B cell (primary cell): ENCODE measurements around the gene FURIN. TPM values are rescaled to one million over a fixed set of nuclear protein-coding genes. Genes with fewer than 3 reads are reported as not detected.

ENCODE experiments used
- ATAC-seq: fragments of 200-7000 bp; cut with Tn5 transposase; one replicate; pipeline ENCODE4 v1.10.0; 2021; ENCODE audit warnings: low read depth, mild to moderate bottlenecking, moderate number of reproducible peaks, moderate library complexity
- CTCF ChIA-PET: fragments of 350-600 bp; sonication (Branson Sonifier 250); formaldehyde crosslinking; loops from one replicate; lab custom pipeline; 2021; ENCODE audit warnings: antibody characterized with exemption, inconsistent platforms; lab: Charles Lee
- POLR2A ChIA-PET: fragments of 350-600 bp; sonication (Branson Sonifier 250); formaldehyde crosslinking; loops from one replicate; lab custom pipeline; 2021; ENCODE audit warnings: antibody characterized with exemption; lab: Charles Lee
- DNase-seq: peaks from one replicate; pipeline ENCODE4 v3.0.0; 2013
- H2AFZ ChIP-seq: 2 replicates; pipeline ENCODE4 v1.6.1; 2012; ENCODE audit warnings: mild to moderate bottlenecking, low read depth, low read length; ENCODE audit not compliant: insufficient read depth, poor library complexity, severe bottlenecking
- H3K27ac ChIP-seq, 2 donors: 1 replicate in 1 of 2; 2 replicates in 1 of 2; pipeline ENCODE4 v1.5.1; 2012 to 2013; ENCODE audit warnings: low read length in 2 of 2, mild to moderate bottlenecking in 2 of 2, moderate library complexity in 1 of 2
- H3K27me3 ChIP-seq, 4 experiments: fragments of 200-600 bp in 1 of 4; sonication (generic) in 1 of 4; replicated peaks in 1 of 4; 1 replicate in 2 of 4; 2 replicates in 2 of 4; pipeline versions ENCODE4 v1.6.1 to v1.7.0; 2013 to 2016; ENCODE audit warnings: low read length in 3 of 4, mild to moderate bottlenecking in 2 of 4, mixed read lengths in 1 of 4, moderate library complexity in 1 of 4; ENCODE audit not compliant: insufficient read depth in 4 of 4, control insufficient read depth in 3 of 4; ENCODE audit errors: control extremely low read depth in 1 of 4
- H3K36me3 ChIP-seq, 2 experiments: replicated peaks in 1 of 2; 1 replicate in 1 of 2; 2 replicates in 1 of 2; pipeline versions ENCODE4 v1.6.1 to v1.7.1; 2013; ENCODE audit warnings: low read length in 1 of 2; ENCODE audit not compliant: insufficient read depth in 2 of 2, control insufficient read depth in 1 of 2; ENCODE audit errors: control extremely low read depth in 1 of 2, extremely low read depth in 1 of 2
- H3K4me1 ChIP-seq, 2 donors: fragments of 200-600 bp in 1 of 2; sonication (generic) in 1 of 2; 1 replicate in 1 of 2; 2 replicates in 1 of 2; pipeline versions ENCODE4 v1.5.1 to v1.6.1; 2013 to 2017; ENCODE audit warnings: low read length in 2 of 2; ENCODE audit not compliant: control insufficient read depth in 2 of 2, insufficient read depth in 2 of 2
- H3K4me2 ChIP-seq: replicated peaks from 2 replicates; pipeline ENCODE3; 2012; ENCODE audit warnings: mild to moderate bottlenecking, low read depth, low read length; ENCODE audit not compliant: poor library complexity, severe bottlenecking
- H3K4me3 ChIP-seq, 5 experiments: fragments of 200-600 bp in 1 of 5; sonication (generic) in 1 of 5; 1 replicate in 3 of 5; 2 replicates in 2 of 5; pipeline versions ENCODE4 v1.5.1 to v1.7.0; 2011 to 2016; ENCODE audit warnings: low read length in 4 of 5, mild to moderate bottlenecking in 4 of 5, low read depth in 2 of 5, control low read depth in 1 of 5, moderate library complexity in 1 of 5; ENCODE audit not compliant: insufficient read depth in 1 of 5; ENCODE audit errors: control extremely low read depth in 1 of 5, extremely low read depth in 1 of 5
- H3K79me2 ChIP-seq: fragments of 200-600 bp; sonication (generic); one replicate; pipeline ENCODE4 v1.6.0; 2016; ENCODE audit warnings: low read length; ENCODE audit not compliant: control insufficient read depth, insufficient read depth
- H3K9ac ChIP-seq: fragments of 200-600 bp; sonication (generic); 2 replicates; pipeline ENCODE4 v1.6.1; 2017; ENCODE audit warnings: mild to moderate bottlenecking, low read length, moderate library complexity
- H3K9me3 ChIP-seq, 3 donors: one replicate each; pipeline versions ENCODE4 v1.6.1 to v1.7.1; 2013; ENCODE audit warnings: low read length in 2 of 3; ENCODE audit not compliant: control insufficient read depth in 2 of 3, insufficient read depth in 1 of 3; ENCODE audit errors: control extremely low read depth in 1 of 3
- H4K20me1 ChIP-seq: 2 replicates; pipeline ENCODE4 v1.6.0; 2012; ENCODE audit warnings: mild to moderate bottlenecking, low read length; ENCODE audit not compliant: insufficient read depth, control insufficient read depth, poor library complexity, severe bottlenecking
- H3K27ac Mint-ChIP-seq: one replicate; pipeline ENCODE4 v1.8.0; 2021; ENCODE audit warnings: mixed read lengths
- H3K27me3 Mint-ChIP-seq: one replicate; pipeline ENCODE4 v1.8.0; 2021; ENCODE audit warnings: mixed read lengths
- H3K4me1 Mint-ChIP-seq: one replicate; pipeline ENCODE4 v1.8.0; 2021; ENCODE audit warnings: mixed read lengths
- H3K4me3 Mint-ChIP-seq: one replicate; pipeline ENCODE4 v1.8.0; 2021; ENCODE audit warnings: mixed read lengths
- H3K9me3 Mint-ChIP-seq: one replicate; pipeline ENCODE4 v1.8.0; 2022; ENCODE audit warnings: mixed read lengths; ENCODE audit not compliant: insufficient read depth
- EZH2 ChIP-seq: IDR thresholded peaks from 2 replicates; pipeline ENCODE4 v1.6.1; 2012; ENCODE audit warnings: borderline replicate concordance, low read depth, mild to moderate bottlenecking, moderate library complexity, low read length; ENCODE audit not compliant: insufficient read depth, poor library complexity, severe bottlenecking
- WGBS: methylation state at CpG from one replicate; pipeline ENCODE4 v1.1.5; 2013; ENCODE audit warnings: missing lambda C conversion rate; ENCODE audit not compliant: insufficient coverage; 5-methylcytosine and 5-hydroxymethylcytosine counted together
- intact Hi-C: fragments of 100-400 bp; cut with micrococcal nuclease; formaldehyde crosslinking; loops from one replicate; pipeline ENCODE4 v1.10.0; 2022
- polyA plus RNA-seq: library from polyadenylated mRNA; depleted of rRNA; stranded (reverse); fragments of >200 nt; gene quantifications from 2 replicates; pipeline ENCODE4 v1.2.3, GENCODE V29; 2012
- total RNA-seq, 2 donors: library from RNA; stranded (reverse); fragments of 120-200 nt in 1 of 2; gene quantifications; 1 replicate in 1 of 2; 2 replicates in 1 of 2; pipeline versions ENCODE4 v1.2.3 to v1.2.4, GENCODE V29; 2013 to 2022
- TF ChIP-seq, protein P1 (sequence below): fragments of 200-600 bp; IDR thresholded peaks from one replicate; pipeline ENCODE4 v1.8.0; 2022; ENCODE audit warnings: antibody characterized with exemption, mild to moderate bottlenecking

Gene FURIN
- total and polyA plus RNA-seq, 2 donors (not counting 1 experiment from before 2014, with no cell fraction given) = 31.6 to 66.7 TPM

DNA sequence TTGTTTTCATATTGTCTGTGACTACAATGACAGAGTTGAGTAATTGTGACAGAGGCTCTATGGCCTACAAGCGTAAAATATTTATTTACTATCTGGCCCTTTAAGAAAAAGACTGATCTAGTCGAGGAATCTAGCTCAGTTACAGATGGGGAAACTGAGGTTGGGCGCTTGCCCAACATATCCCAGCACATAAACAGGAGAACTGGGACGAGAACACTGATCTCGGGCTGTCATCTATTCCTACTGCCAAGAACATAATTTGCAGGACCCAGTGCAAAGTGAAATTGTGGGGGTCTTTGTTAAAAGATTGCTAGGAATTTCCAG is 17.9 kb downstream of the FURIN start:
- H3K4me1 Mint-ChIP-seq = peaks cover 22% of the 10 kb centered on the region
- no peaks in the 10 kb centered on the region for H3K9me3 Mint-ChIP-seq
- H3K9me3 ChIP-seq = no peaks in the 10 kb centered on the region
- H3K27me3 ChIP-seq = no peaks in the 10 kb centered on the region
- TF ChIP-seq EZH2 = no peak
- TF ChIP-seq, protein P1, sequence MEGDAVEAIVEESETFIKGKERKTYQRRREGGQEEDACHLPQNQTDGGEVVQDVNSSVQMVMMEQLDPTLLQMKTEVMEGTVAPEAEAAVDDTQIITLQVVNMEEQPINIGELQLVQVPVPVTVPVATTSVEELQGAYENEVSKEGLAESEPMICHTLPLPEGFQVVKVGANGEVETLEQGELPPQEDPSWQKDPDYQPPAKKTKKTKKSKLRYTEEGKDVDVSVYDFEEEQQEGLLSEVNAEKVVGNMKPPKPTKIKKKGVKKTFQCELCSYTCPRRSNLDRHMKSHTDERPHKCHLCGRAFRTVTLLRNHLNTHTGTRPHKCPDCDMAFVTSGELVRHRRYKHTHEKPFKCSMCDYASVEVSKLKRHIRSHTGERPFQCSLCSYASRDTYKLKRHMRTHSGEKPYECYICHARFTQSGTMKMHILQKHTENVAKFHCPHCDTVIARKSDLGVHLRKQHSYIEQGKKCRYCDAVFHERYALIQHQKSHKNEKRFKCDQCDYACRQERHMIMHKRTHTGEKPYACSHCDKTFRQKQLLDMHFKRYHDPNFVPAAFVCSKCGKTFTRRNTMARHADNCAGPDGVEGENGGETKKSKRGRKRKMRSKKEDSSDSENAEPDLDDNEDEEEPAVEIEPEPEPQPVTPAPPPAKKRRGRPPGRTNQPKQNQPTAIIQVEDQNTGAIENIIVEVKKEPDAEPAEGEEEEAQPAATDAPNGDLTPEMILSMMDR = peak; percentile 54
- WGBS = 83% methylated on average over 2 of the region's 5 CpGs
- H3K27ac ChIP-seq = no peak overlapping the region
- peaks cover 25 to 32% of the 10 kb centered on the region in 2 donors for H3K4me1 ChIP-seq
- H3K27ac Mint-ChIP-seq = no peak overlapping the region
- H3K27me3 Mint-ChIP-seq = no peaks in the 10 kb centered on the region
- ATAC-seq (no peak), DNase-seq (no peak)
- no peak overlapping the region for H3K4me3 ChIP-seq
- H3K4me2 ChIP-seq = no peak overlapping the region
- peaks cover 0 to 29% of the 10 kb centered on the region in 2 experiments for H3K36me3 ChIP-seq
- intact Hi-C loops = loop anchor here (1.0 to 5.0 kb wide), 7 partner anchors 34 to 524 kb away; partner anchors contain the start of gene BLM
- H3K9ac ChIP-seq = no peak overlapping the region
- POLR2A ChIA-PET = interaction anchor here (1.3 to 1.4 kb wide), 2 partner anchors 15 to 18 kb away, joined by 5 to 7 read pairs; no protein-coding TSS in a partner anchor
- peaks cover 12% of the 10 kb centered on the region for H4K20me1 ChIP-seq
- H3K4me3 Mint-ChIP-seq = peak overlapping the region; percentile 80
- H3K79me2 ChIP-seq = peaks cover 27% of the 10 kb centered on the region
- CTCF ChIA-PET = interaction anchor here (0.6 to 4.7 kb wide), 68 partner anchors 10 to 593 kb away, joined by 3 to 158 read pairs (median 7); partner anchors contain the start of genes BLM, FURIN, HDDC3 and MAN2A2
- H2AFZ ChIP-seq = no peak overlapping the region

DNA sequence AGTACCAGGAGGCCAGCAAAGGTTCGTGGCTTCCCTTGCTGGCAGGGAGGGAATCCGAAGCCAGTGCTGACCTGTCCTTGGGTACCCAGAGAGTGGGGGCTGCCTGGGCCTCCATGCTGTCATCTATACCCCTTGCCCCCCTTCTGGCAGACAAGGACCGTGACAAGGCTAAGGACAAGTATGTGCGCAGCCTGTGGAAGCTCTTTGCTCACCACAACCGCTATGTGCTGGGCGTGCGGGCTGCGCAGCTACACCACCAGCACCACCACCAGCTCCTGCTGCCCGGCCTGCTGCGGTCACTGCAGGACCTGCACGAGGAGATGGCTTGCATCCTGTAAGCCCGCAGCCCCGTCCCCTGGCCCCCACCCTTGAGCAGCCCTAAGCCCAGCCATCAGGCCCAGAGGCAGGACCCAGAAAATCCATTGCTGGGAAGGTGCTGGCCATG is 18.7 kb downstream of the FURIN start:
- H3K36me3 ChIP-seq = peaks cover 0 to 33% of the 10 kb centered on the region in 2 experiments
- no peaks in the 10 kb centered on the region for H3K27me3 ChIP-seq
- Mint-ChIP-seq H3K9me3 (no peaks in the 10 kb centered on the region), H3K27me3 (no peaks in the 10 kb centered on the region), H3K27ac (no peak overlapping the region), H3K4me3 (no peak overlapping the region), H3K4me1 (peaks cover 22% of the 10 kb centered on the region)
- ATAC-seq (no peak), DNase-seq (no peak)
- peaks cover 30% of the 10 kb centered on the region for H3K79me2 ChIP-seq
- CTCF ChIA-PET = interaction anchor here (0.9 to 4.7 kb wide), 21 partner anchors 10 to 527 kb away, joined by 3 to 158 read pairs (median 12); partner anchors contain the start of genes HDDC3, MAN2A2 and UNC45A
- intact Hi-C loops = loop anchor here (5.0 kb wide), 4 partner anchors 35 to 525 kb away; no protein-coding TSS in a partner anchor
- WGBS = 94% methylated on average over 13 of the region's 13 CpGs
- POLR2A ChIA-PET = interaction anchor here (0.5 kb wide), 1 partner anchor 100 kb away, joined by 3 read pairs; no protein-coding TSS in a partner anchor
- TF ChIP-seq, protein P1 = no peak
- TF ChIP-seq EZH2 = no peak
- no peak overlapping the region for H2AFZ ChIP-seq
- H3K9ac ChIP-seq = no peak overlapping the region
- H3K4me2 ChIP-seq = no peak overlapping the region
- H3K4me1 ChIP-seq = peaks cover 25 to 32% of the 10 kb centered on the region in 2 donors
- peaks cover 12% of the 10 kb centered on the region for H4K20me1 ChIP-seq
- H3K4me3 ChIP-seq = no peak overlapping the region
- no peak overlapping the region for H3K27ac ChIP-seq
- no peaks in the 10 kb centered on the region for H3K9me3 ChIP-seq
